Endothelial cell (in vitro differentiated cells): ENCODE measurements around the gene OR9G1. TPM values are rescaled to one million over a fixed set of nuclear protein-coding genes. Genes with fewer than 3 reads are reported as not detected.

ENCODE experiments used
- DNase-seq: peaks from one replicate; pipeline ENCODE4 v3.0.0; 2021; ENCODE audit warnings: low spot score
- H3K27ac Mint-ChIP-seq: one replicate; pipeline ENCODE4 v1.8.0; 2021; ENCODE audit warnings: mixed read lengths, inconsistent platforms; ENCODE audit not compliant: unreplicated experiment
- H3K27me3 Mint-ChIP-seq: one replicate; pipeline ENCODE4 v1.8.0; 2021; ENCODE audit warnings: mild to moderate bottlenecking, moderate library complexity, mixed read lengths, inconsistent platforms; ENCODE audit not compliant: unreplicated experiment
- H3K36me3 Mint-ChIP-seq: one replicate; pipeline ENCODE4 v1.8.0; 2021; ENCODE audit warnings: mild to moderate bottlenecking, low read depth, mixed read lengths, inconsistent platforms; ENCODE audit not compliant: unreplicated experiment
- H3K4me1 Mint-ChIP-seq: one replicate; pipeline ENCODE4 v1.8.0; 2021; ENCODE audit warnings: mild to moderate bottlenecking, mixed read lengths, inconsistent platforms; ENCODE audit not compliant: unreplicated experiment
- H3K4me3 Mint-ChIP-seq: one replicate; pipeline ENCODE4 v1.8.0; 2021; ENCODE audit warnings: mild to moderate bottlenecking, mixed read lengths, inconsistent platforms; ENCODE audit not compliant: unreplicated experiment
- H3K9me3 Mint-ChIP-seq: one replicate; pipeline ENCODE4 v1.8.0; 2021; ENCODE audit warnings: mixed read lengths, inconsistent platforms; ENCODE audit not compliant: unreplicated experiment
- microRNA-seq: library from miRNA; unstranded; fragments of <30 nt; microRNA quantifications from one replicate; pipeline ENCODE4, GENCODE V29; 2020; ENCODE audit not compliant: unreplicated experiment
- total RNA-seq: library from RNA; stranded (reverse); fragmentation: NEBNext Ultra II Directional; extraction: Animal tissue kit (Norgen Biotek cat#: 25700); gene quantifications from one replicate; pipeline ENCODE4 v1.2.1, GENCODE V29; 2021; ENCODE audit not compliant: unreplicated experiment
- TF ChIP-seq, protein P1 (sequence below): fragments of 200-600 bp; sonication (generic); IDR thresholded peaks from one replicate; pipeline ENCODE4 v1.5.0; 2021; ENCODE audit warnings: antibody characterized with exemption; ENCODE audit not compliant: unreplicated experiment

Gene OR9G1
- total RNA-seq, 1 donor from 2014 or later = not detected

DNA sequence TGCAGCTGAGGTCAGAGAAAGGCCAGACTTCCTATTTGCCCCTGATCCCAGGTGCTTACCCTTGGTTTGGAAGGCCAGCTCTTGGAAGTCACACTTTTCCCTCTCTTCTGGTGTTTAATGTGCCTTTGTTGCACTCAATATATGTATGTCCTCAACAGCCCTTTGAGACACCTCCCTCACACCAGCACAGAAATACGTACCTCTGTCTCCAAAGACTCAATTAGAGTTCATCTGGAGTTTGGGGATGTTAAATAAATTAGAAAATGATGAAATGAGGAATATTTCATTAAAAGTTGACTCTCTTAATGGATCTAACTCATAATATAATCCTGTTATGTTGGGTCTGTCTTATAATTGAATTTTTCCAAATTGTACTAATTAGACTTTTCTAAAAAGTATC is 49.7 kb downstream of the OR9G1 start, which contains the start of gene OR9G4:
TSS of gene OR9G4 (minus strand) at position 101 of the 400 bp plus-strand sequence. CDS start 4,931 bp downstream, outside the sequence.
- H3K4me1 Mint-ChIP-seq = no peaks in the 10 kb centered on the region
- no peak for DNase-seq
- no peak within 1 kb of the TSS for H3K27ac Mint-ChIP-seq
- TF ChIP-seq, protein P1, sequence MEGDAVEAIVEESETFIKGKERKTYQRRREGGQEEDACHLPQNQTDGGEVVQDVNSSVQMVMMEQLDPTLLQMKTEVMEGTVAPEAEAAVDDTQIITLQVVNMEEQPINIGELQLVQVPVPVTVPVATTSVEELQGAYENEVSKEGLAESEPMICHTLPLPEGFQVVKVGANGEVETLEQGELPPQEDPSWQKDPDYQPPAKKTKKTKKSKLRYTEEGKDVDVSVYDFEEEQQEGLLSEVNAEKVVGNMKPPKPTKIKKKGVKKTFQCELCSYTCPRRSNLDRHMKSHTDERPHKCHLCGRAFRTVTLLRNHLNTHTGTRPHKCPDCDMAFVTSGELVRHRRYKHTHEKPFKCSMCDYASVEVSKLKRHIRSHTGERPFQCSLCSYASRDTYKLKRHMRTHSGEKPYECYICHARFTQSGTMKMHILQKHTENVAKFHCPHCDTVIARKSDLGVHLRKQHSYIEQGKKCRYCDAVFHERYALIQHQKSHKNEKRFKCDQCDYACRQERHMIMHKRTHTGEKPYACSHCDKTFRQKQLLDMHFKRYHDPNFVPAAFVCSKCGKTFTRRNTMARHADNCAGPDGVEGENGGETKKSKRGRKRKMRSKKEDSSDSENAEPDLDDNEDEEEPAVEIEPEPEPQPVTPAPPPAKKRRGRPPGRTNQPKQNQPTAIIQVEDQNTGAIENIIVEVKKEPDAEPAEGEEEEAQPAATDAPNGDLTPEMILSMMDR = no peak
- H3K27me3 Mint-ChIP-seq = no peaks in the 10 kb centered on the region
- no peaks in the 10 kb centered on the region for H3K9me3 Mint-ChIP-seq
- no peak within 1 kb of the TSS for H3K4me3 Mint-ChIP-seq
- H3K36me3 Mint-ChIP-seq = no peaks in the 10 kb centered on the region

DNA sequence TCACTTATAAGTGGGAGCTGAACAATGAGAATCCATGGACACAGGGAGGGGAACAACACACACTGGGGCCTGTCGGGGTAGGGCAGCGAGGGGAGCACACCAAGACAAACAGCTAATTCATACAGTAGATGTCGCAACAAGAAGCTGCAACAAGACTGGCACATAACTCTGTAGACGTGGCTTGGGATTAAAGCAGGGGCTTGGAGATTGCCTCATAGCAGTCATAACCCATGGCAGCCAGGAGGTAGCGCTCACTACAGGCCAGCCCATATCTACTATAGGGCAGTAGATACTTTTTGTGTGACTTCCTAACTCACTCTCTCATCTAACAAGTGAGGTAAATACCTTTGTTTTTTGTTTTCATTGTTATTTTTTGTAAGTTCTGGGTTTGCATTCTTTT is 51.3 kb downstream of the OR9G1 start:
- no peak overlapping the region for H3K27ac Mint-ChIP-seq
- H3K36me3 Mint-ChIP-seq = no peaks in the 10 kb centered on the region
- H3K4me3 Mint-ChIP-seq = no peak overlapping the region
- TF ChIP-seq, protein P1 = no peak
- H3K27me3 Mint-ChIP-seq = no peaks in the 10 kb centered on the region
- H3K4me1 Mint-ChIP-seq = no peaks in the 10 kb centered on the region
- no peaks in the 10 kb centered on the region for H3K9me3 Mint-ChIP-seq
- DNase-seq = no peak

DNA sequence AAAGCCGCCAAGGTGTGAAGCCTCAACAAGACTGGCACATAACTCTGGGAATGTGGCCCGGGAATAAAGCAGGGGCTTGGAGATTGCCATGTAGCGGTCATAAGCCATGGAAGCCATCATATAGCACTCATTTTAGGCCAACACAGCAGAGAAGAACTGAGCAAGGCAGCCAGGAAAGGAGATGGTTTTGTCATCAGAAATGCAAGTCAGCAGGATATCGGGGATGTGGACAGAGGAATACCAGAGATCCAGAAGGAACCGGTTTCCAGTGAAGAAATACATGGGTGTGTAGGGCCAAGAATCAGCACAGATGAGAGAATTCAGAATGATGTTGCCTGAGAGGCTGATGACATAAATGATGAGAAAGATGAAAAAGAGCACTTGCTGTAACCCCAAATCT is 52.6 kb downstream of the OR9G1 start:
- Mint-ChIP-seq H3K4me1 (no peaks in the 10 kb centered on the region), H3K36me3 (no peaks in the 10 kb centered on the region), H3K9me3 (no peaks in the 10 kb centered on the region), H3K27ac (no peak overlapping the region), H3K27me3 (no peaks in the 10 kb centered on the region), H3K4me3 (no peak overlapping the region)
- TF ChIP-seq, protein P1 = no peak
- DNase-seq = no peak

Small RNAs within 50 kb of the gene (microRNA-seq; reads per million reads assigned to microRNA genes)
- gene MIR6128 = not detected

Other genes with a start within 250 kb of the OR9G1 start
- not detected for gene OR5M3, start 225.7 kb upstream of the OR9G1 start, total RNA-seq
- not detected for gene OR5M8, start 207.7 kb upstream of the OR9G1 start, total RNA-seq
- gene OR5M11, start 155.8 kb upstream of the OR9G1 start, total RNA-seq = not detected
- gene OR5M10, start 121.4 kb upstream of the OR9G1 start, total RNA-seq = not detected
- not detected for gene OR5M1, start 84.2 kb upstream of the OR9G1 start, total RNA-seq
- gene OR5AP2, start 56.7 kb upstream of the OR9G1 start, total RNA-seq = not detected
- gene OR5AR1, start 35.4 kb upstream of the OR9G1 start, total RNA-seq = not detected
- not detected for gene OR9G4, start 49.6 kb downstream of the OR9G1 start, total RNA-seq